Subcutaneous adipose tissue (tissue), 4 donors: ENCODE results near the gene CSNK1E. TPM values are rescaled to one million over a fixed set of nuclear protein-coding genes. Genes with fewer than 3 reads are reported as not detected.

Experiments used
- CTCF ChIP-seq: fragments of 450-650 bp; IDR thresholded peaks from one replicate; pipeline ENCODE4 v1.5.1; 2016; ENCODE audit warnings: low read depth, mild to moderate bottlenecking, control low read depth, antibody characterized with exemption, moderate library complexity
- small RNA-seq: library from RNA; depleted of rRNA; stranded (forward); fragments of <200 nt; gene quantifications from one replicate; pipeline ENCODE3, GENCODE V24; 2016
- total RNA-seq, 4 donors: library from RNA; depleted of rRNA; stranded (reverse); fragments of >200 nt; gene quantifications; one replicate each; pipeline ENCODE4 v1.1.0, GENCODE V29; 2016

CSNK1E gene
- total RNA-seq, 4 donors from 2014 or later = 59.7 to 156 (median 90.5) TPM

- TF ChIP-seq CTCF = no peak
These were observed 69.5 kb downstream of the CSNK1E start for GRCh38 chr22:38247713-38248112.

- TF ChIP-seq CTCF = no peak
These were observed 70.5 kb downstream of the CSNK1E start for GRCh38 chr22:38246692-38247091.

DNA sequence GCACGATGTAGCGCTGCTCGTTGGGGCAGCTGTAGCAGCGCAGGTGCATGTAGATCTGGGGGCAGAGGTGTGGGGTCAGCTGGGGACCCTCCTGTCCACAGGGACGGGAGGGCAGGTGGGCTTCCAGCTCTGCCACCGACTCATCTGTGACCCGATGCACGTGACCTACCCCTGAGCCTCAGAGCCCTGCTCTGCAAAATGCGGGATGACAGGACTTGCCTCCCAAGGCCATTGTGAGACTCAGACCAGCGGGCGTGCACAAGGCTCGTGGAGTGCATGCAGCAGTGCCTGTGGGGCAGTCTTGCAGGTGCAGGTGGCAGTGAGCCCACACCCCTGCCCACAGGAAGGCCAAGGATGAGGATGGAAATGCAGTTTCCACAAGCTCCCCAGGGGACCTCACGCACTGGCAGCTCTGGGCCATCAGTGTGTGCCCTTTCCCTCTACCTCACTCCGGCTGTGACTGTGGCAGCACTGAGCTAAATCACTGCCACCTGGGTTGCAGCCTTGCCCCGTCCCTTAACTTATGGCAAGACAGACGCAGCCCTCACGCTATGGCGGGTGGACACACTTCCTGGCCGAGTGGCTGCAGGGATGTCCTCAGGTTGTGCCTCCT, 71.1 kb downstream of the CSNK1E start:
- TF ChIP-seq CTCF = no peak

- TF ChIP-seq CTCF = no peak
These were observed 73.1 kb downstream of the CSNK1E start for GRCh38 chr22:38244106-38244505.

DNA sequence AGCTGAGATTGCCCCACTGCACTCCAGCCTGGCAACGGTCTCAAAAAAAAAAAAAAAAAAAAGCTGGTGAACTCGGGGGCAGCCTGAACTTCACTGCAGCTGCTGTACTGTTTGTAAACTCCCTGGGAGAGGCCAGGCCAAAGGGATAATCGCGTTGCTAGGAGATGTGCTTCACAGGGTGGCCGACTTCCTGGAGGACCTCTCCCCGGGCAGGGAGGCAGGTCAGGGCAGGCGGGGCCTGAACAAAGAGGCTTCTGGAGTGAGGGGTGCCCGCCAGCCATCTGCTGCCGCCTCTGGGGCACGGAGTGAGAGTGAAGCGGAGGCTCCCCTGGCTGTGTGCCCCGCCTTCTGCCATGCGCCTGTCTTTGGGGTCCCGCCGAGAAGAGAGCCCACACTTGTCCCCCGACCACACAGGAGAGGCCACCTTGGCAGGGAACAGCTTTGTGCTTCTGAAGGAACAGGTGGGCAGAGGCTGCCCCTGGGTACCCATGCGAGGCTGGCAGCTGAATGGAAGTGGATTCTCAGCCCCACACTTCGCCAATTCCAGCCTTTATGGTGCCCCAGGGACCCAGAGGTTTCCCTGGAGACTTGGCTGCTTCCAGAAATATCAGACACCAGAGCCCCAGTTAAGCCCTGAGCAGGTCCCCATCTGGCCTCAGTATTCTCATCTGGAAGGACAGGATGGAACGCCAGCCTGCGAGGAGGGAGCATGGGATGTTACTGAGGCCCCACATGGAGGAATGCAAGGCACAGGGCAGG, 74.0 kb downstream of the CSNK1E start:
- TF ChIP-seq CTCF = no peak

DNA sequence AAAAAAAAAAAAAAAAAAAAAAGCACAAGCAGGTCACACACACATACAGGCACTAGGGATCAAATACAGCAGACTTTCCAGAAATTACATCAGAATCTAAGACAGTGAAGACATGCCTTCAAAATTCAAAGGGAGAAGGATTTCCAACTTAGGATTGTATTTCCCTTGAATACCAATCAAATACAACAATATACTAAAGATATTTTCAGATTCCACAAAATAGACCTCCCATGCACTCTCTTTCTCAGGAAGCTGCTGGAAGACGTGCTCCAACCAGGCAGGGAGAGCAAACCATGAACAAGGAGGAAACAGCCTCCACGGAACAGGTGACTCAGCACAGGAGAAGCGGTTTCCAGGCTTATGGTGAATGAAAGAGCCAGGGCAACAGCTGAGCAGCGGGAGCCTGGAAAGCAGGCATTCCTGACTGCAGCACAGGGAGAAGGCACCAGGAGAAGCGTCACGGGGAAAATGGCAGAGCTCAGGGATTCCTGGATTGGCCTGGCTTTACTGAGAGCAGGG, 76.4 kb downstream of the CSNK1E start:
- no peak for TF ChIP-seq CTCF

Small RNA genes within 50 kb of the gene (small RNA-seq; reads per million reads assigned to genes)
- not detected for gene RF00017

Other genes with a start within 250 kb of the CSNK1E start
- under 1 TPM in 2 of 4 donors, not detected in 2; 0.17 to 0.66 TPM for gene SLC16A8, start 233.2 kb downstream of the CSNK1E start, total RNA-seq
- 1 to 10 TPM in 2 of 4 donors, under 1 TPM in 2; 0.44 to 2.3 (median 1.2) TPM for gene BAIAP2L2, start 206.7 kb downstream of the CSNK1E start, total RNA-seq
- gene PLA2G6, start 135.6 kb downstream of the CSNK1E start, total RNA-seq = 100 to 1,000 TPM in 1 of 4 donors, 10 to 100 TPM in 3; 29.2 to 129 (median 44.1) TPM
- 10 to 100 TPM; 42.2 to 98.7 (median 55.4) TPM for gene MAFF, start 115.4 kb downstream of the CSNK1E start, total RNA-seq
- gene TMEM184B, start 44.4 kb downstream of the CSNK1E start, total RNA-seq = 100 to 1,000 TPM in 1 of 4 donors, 10 to 100 TPM in 3; 23.6 to 105 (median 41.4) TPM
- gene KCNJ4, start 137.8 kb upstream of the CSNK1E start, total RNA-seq = not detected
- gene KDELR3, start 150.7 kb upstream of the CSNK1E start, total RNA-seq = 10 to 100 TPM; 12.8 to 32.0 (median 20.1) TPM
- gene DDX17, start 188.9 kb upstream of the CSNK1E start, total RNA-seq = 100 to 1,000 TPM; 390 to 637 (median 507) TPM